MM.1S (cell line): Measurements from ENCODE around the gene XRCC3.

Experiments used
- EZH2 ChIP-seq: fragments of 300-600 bp; sonication (generic); optimal IDR thresholded peaks from 2 replicates; pipeline ENCODE3; 2017; ENCODE audit warnings: low read depth, mild to moderate bottlenecking, antibody characterized with exemption, low read length, mixed read lengths
- TF ChIP-seq, protein P1 (sequence below): fragments of 300-600 bp; sonication (generic); IDR thresholded peaks from 2 replicates; pipeline ENCODE4 v1.5.1; 2016; ENCODE audit warnings: antibody characterized with exemption, low read length, mixed read lengths

DNA sequence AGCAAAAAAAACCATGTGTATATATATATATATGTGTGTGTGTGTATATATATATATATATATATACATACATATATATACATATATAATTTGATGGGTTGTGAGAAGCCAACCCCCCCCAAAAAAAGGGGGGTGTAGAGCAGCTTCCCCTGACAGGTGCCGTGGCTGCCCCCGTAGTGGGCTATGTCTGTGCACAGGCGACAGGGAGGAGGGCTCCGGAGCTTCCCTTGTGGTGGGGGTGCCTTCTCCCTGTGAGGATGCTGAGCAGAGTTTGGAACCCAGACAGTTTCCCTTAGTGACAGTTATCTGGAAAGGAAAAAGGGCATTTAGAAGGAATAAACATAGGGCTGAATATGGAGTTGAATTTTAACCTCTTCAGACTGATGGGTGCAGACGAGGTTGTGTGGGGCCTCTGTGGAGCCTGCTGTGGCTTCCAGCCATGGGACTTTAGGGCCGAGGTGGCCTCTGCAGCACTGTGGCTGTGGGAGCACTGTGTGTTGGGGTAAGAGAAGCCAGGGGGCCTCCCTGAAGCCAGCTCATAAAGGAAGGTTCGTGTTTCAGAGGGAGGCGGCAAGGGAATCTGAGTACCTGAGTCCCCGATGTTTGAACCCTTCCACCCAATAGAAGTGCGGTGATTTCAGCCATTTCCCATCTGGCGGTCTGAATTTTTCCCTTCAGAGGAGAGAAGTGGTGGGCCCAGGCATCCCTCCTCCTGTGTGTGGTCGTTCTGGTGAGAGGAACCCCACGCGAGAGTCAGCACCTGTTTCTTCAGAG, 19.8 kb downstream of the XRCC3 start:
- TF ChIP-seq, protein P1, sequence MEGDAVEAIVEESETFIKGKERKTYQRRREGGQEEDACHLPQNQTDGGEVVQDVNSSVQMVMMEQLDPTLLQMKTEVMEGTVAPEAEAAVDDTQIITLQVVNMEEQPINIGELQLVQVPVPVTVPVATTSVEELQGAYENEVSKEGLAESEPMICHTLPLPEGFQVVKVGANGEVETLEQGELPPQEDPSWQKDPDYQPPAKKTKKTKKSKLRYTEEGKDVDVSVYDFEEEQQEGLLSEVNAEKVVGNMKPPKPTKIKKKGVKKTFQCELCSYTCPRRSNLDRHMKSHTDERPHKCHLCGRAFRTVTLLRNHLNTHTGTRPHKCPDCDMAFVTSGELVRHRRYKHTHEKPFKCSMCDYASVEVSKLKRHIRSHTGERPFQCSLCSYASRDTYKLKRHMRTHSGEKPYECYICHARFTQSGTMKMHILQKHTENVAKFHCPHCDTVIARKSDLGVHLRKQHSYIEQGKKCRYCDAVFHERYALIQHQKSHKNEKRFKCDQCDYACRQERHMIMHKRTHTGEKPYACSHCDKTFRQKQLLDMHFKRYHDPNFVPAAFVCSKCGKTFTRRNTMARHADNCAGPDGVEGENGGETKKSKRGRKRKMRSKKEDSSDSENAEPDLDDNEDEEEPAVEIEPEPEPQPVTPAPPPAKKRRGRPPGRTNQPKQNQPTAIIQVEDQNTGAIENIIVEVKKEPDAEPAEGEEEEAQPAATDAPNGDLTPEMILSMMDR: no peak
- no peak for TF ChIP-seq EZH2
